NCI-H82 (cell line): Measurements from ENCODE around the gene ELAVL1.
"Not testable (repeated sequence)": the region's sequence is repeated elsewhere in the genome, so short reads cannot be mapped to it uniquely, and the experiment has no call there.

ENCODE experiments used
- DNase-seq: peaks from one replicate; lab custom pipeline; 2025; lab: John Stamatoyannopoulos, UW

Gene ELAVL1

GRCh38 chr19:8005534-8006256, at the start of gene ELAVL1:
Gene ELAVL1, minus strand, starts transcription at chr19:8005641. Its CDS starts 13,826 bp downstream, at chr19:7991815.
- peak; percentile 88 for DNase-seq

GRCh38 chr19:8054169-8054568, 48.7 kb upstream of the ELAVL1 start:
- no peak for DNase-seq

DNA sequence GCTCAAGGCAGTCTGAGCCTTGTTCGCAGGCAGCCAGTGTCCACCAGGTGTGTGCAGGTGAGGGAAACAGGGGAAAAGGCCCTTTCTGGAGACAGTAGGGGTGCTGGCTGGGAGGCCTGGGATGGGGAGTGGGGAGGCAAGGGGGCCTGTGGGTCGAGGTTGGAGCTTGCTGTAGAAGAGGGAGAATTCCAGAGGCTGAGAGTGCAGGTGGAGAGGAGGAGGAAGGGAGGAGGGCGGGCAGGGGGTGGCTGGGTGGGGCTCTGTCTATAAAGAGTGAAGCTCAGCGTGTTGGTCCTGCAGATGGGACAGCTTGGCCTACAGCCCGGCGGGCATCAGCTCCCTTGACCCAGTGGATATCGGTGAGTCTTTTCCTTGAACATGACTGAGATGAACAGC, 47.0 kb upstream of the ELAVL1 start, which contains the start of gene CCL25:
CCL25 (plus strand) TSS at position 297 of the 396 bp plus-strand sequence. CDS start 290 bp downstream, outside the sequence.
- DNase-seq, result no peak

- DNase-seq, result peak; percentile 99
Measured at GRCh38 chr19:8050274-8051096, 45.0 kb upstream of the ELAVL1 start.

DNA sequence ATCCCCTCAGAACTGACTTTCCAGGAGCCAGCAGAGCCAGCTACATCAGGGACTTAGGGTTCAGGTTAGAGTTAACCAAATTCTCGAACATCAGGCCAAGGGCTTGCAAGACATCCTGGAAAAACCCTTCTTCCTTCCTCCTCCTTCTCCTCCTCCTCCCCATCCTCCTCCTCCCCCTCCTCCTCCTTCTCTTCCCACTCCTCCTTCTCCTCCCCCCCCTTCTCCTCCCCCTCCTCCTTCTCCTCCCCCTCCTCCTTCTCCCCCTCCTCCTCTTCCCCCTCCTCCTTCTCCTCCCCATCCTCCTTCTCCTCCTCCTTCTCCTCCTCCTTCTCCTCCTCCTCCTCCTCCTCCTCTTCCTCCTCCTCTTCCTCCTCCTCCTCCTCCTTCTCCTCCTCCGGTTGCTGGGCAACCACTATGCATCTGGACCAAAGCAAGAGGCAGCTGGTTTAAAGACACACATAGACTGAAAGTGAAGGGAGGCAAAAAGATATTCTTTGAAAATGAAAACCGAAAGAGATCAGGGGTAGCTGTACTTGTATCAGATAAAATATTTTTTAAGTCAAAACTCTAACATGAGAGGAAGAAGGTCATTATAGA, 41.2 kb upstream of the ELAVL1 start:
- DNase-seq, result no peak

DNA sequence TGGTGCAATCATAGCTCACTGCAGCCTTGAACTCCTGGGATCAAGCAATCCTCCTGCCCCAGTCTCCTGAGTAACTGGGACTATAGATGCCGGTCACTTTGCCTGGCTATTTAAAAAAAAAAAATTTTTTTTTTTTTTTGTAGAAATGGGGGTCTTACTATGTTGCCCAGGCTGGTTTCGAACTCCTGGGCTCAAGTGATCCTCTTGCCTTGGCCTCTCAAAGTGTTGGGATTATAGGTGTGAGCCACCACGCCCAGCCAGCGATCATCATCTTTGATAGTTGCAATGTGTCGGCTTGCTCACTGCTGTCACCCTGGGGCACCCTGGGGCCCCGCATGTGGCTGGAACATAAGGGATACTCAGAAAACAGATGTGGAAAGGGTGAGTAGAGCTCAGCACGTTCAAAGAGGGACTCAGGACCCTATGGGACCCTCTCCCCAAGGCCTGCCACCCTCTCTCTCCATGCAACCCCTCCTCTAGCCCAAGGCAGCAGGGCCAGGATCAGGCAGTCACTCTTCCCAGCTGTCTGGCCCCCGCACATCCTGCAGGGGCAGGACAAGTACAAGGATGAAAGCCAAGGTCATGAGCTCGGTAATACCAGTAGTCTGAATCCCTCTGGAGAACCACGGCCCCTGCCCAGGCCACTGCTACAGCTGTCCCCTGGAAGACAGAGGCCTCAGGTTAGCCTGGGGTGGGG, 40.6 kb upstream of the ELAVL1 start:
- DNase-seq, result peak; percentile 44

GRCh38 chr19:8044018-8044417, 38.6 kb upstream of the ELAVL1 start:
- DNase-seq, result no peak

DNA sequence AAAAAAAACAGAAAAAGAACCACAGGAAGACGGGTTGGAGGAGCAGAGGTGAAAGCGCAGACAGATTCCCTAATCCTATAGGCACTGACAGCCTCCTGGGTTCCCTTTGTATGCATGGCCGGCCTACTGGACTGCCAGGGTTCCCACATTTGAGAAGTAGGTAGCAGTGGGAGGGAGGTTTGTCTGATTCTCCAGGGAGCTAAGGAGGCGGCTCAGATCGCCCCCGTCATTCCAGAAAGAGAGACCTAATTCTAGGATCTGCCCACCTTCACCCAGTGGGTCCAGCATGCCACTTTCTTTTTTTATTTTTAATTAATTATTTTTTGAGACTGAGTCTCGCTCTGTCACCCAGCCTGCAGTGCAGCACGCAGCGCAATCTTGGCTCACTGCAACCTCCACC, 37.5 kb upstream of the ELAVL1 start:
- DNase-seq, result no peak

DNA sequence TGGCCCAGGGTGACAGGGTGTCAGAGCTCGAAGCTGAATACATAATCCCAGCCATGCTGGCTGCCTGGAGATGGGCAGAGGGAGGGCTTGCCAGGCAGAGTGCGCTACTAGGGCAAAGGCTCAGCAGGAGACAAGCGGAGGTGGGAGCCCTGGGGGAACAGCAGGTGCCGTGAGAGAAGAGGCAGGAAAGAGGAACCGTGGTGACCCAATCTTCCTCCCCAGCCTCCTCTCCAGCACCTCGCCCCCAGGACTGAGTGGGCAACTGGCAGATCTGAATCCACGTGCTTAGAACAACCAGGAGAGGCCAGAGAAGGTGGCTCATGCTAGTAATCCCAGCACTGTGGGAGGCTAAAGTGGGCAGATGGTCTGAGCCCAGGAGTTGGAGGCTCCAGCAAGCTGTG, 36.1 kb upstream of the ELAVL1 start:
- peak; percentile 57 for DNase-seq

DNA sequence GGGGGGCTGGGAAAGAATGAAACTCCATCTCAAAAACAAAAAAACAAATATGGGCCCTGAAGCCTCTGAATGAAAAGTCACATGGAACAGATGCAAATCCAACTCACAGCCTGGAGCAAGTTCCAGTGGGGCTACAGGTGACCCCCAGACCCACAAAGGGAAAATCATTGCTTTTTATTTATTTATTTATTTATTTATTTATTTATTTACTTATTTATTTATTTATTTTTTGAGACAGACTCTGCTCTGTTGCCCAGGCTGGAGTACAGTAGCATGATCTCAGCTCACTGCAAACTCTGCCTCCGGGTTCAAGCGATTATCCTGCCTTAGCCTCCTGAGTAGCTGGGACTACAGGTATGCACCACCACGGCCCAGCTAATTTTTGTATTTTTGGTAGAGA, 33.8 kb upstream of the ELAVL1 start:
- no peak for DNase-seq

DNA sequence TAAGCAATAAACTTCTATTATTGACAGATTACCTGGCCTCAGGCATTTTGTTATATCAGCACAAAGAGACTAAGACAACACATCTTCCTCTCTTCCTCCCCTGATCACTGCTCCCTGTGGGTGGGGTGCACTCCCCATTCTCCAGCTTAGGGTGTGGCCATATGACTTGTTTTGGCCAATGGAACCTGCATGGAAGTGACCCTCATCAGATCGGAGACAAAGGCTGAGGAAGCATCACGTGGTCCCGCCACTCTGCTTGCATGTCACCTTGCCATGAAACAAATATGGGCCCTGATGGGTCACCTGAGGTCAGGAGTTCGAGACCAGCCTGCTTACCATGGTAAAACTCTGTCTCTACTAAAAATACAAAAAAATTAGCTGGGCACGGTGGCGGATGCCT, 33.4 kb upstream of the ELAVL1 start:
- no peak for DNase-seq

DNA sequence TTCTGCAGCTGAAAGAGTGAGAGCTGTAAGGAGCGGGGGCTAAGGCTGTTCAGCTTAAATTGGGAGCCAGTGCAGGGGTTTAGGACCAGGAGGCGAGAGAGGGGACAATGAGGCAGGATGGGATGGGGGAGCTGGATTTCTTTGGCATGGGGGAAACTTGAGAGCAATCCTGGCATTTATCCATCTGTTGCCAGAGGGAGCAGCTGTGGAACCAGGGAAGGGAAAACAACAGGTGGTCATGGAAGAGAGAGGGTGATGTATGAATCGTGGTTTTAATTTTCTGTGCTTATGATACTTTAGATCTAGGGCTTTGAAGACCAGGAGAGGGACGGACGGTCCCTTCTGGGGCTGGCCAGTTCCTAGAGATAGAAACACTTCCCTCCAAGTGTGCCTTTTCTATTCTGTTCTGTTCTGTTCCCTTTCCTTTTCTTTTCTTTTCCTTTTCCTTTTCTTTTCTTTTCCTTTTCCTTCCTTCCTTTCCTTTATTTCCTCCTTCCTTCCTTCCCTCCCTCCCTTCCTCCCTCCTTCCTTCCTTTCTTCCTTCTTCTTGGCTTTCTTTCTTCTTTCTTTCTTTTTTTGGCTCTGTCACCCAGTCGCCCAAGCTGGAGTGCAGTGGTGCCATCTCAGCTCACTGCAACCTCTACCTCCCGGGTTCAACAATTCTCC, 31.1 kb upstream of the ELAVL1 start:
- DNase-seq, result peak; percentile 80

DNA sequence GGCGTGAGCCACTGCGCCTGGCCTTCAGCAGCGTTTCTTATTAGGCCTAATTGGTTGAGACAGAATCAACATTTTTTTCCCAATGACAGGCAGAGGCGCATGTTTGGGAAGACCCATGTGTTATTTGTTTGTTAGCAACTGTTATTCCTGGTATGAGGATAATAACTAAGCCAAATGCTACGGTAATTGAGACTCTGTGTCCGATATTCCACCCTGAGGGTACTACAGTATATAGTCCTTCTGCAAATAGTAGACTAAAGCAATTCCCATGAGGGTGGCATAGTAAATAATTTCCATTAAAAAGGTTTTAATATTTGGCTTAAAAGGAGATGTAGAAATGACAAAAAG, 28.7 kb upstream of the ELAVL1 start:
- DNase-seq, result no peak

DNA sequence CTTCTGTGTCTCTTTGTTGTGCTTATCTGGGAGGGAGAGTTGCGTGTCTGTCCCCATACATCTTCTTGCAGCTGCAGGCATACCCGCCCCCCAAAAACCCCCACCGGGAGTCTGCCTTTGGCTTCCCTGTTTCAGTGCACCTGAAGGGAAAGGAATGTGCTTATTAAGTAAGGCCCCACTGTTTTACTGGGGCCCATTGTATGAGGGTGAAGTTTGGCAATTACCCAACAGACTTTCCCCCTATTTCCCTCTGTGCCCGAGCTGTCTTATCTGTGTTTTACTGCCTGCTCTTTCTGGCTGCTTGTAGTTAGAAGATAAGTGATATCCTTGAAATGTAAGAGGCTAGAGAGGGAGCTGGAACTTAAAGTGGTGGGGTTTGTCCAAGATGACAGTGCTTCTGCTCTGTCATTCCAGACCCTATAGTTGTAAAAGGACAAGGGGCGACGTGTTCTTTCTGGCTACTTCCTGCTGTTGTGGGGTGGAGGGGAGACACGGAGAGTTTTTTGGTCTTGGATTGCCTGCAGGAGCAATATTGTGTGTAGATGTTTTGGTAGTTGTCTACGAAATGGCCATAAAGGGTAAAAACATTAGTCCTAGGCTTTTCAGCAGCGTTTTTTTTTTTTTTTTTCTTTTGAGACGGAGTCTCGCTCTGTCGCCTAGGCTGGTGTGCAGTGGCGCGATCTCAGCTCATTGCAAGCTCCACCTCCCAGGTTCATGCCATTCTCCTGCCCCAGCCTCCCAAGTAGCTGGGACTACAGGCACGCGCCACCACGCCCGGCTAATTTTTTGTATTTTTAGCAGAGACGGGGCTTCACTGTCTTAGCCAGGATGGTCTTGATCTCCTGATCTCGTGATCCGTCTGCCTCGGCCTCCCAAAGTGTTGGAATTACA, 28.1 kb upstream of the ELAVL1 start:
- DNase-seq, result not testable (repeated sequence)

DNA sequence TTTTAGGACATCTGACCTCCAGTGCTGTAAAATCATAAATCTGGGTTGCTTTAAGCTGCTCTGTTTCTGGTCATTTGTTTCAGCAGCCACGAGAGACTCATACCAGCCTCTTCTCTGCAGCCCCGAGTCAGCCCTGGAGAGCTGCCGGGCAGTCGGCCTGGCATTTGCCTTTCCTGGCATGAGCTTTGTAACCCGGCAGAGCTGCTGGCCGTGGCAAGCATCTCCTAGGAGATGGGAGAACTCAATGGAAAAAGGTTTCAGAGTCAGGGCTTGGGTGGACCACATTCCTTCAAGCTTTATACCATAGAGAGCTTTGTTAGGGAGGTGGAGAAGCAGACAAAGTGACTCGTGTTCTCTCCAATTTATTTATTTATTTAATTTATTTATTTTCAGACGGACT, 25.5 kb upstream of the ELAVL1 start:
- no peak for DNase-seq

DNA sequence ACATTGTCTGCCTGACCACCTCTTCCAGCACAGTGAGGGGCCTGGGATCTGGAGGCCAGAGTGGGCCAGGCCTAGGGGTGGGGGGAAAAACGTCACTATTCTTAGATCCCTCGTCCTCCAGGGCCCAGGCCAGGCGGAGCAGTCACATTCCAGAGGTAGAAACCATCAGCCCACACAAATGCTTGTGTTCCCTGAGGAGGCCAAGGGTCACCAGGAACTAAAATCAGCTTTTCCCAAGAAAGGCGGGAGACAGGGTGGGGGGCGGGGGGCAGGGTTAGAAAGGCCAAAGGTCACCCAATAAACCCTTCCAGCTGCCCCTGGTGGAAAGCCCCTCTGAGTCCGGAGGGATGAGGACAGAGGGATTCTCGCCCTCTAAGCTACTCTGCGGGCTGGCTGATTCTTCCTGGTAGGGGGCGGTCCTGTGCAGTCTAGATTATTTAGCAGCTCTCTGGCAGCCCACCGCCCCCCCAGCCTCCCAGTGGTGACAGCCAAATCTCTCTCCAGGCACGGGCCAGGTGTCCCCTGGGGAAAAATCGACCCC, 23.6 kb upstream of the ELAVL1 start:
- peak; percentile 43 for DNase-seq

GRCh38 chr19:8025316-8025715, 19.9 kb upstream of the ELAVL1 start:
- DNase-seq, result no peak

GRCh38 chr19:8024256-8024655, 18.8 kb upstream of the ELAVL1 start:
- not testable (repeated sequence) for DNase-seq

DNA sequence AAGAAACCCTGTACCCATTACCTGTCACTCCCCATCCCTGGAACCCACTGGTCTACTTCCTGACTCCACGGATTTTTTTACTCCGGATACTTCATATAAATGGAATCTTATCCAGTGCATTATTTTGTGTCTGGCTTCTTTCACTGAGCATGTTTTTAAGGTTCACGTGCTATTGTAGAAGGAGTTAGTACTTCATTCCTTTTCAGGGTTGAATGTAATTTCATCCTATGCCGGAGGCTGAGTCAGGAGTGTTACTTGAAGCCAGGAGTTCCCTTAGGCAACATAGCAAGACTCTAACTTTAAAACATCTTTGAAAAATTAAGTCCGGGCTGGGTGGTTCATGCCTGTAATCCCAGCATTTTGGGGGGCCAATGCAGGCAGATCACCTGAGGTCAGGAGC, 17.9 kb upstream of the ELAVL1 start:
- no peak for DNase-seq

DNA sequence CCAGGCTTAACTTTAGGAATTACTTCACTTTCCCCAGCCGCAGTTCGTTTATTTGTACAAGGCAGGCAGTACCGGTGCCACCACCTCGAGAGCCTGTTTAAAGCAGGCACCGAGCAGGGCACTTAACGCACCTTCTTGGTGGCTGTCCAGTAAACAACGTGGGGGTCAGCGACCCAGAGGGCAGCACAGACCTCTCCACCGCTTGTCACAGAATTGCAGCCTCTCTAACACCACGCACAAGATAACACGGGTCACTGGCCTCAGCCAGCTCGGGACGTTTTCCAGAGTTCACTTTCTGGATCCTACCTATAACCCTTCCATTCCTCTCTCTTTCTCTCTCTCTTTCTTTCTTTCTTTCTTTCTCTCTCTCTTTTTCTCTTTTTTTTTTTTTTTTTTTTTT, 16.8 kb upstream of the ELAVL1 start:
- no peak for DNase-seq
